NCI-H2227 treated with DMSO at 0.1 percent for 48 hours (cell line): ENCODE data around the gene CDK6.
"Not testable (repeated sequence)": the region's sequence is repeated elsewhere in the genome, so short reads cannot be mapped to it uniquely, and the experiment has no call there.

Experiments
- DNase-seq: peaks from one replicate; lab custom pipeline; 2025; lab: John Stamatoyannopoulos, UW

CDK6 gene

DNA sequence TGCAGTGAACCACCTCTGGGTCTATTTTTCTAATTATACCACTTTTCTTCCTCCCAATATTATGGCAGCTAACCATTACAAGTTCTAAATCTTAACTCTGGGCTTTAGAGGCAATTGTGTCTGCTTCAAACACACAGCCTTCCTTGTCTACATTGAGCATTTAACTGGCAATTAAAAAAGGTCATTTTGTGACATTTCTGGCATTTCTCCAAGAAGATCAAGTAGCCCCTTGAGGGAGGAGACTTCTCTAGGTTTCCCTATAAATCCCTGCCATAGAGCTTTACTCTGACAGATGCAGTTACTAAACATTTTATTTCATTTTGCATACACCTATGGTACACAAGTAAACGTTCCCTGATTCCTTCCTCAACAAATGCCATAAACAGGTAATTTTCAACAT lies 212.8 kb downstream of the CDK6 start:
- no peak for DNase-seq

DNA sequence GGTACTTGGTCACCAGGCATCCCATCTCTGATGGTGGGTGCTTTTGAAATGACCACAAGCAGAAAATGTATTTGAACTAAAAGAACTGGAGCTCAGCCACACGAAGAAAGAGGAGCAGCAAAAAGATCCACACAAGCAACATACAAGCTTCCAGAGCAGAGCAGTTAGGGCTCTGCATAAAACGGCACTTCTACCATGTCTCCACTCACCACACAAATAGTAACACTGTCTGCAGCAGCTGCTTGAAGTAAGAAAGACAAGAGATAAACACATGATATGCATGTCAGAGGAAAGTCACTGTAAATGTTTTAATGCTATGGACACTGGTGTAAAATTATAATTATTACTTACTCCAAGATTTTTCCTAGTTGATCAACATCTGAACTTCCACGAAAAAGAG lies 213.7 kb downstream of the CDK6 start:
- no peak for DNase-seq

DNA sequence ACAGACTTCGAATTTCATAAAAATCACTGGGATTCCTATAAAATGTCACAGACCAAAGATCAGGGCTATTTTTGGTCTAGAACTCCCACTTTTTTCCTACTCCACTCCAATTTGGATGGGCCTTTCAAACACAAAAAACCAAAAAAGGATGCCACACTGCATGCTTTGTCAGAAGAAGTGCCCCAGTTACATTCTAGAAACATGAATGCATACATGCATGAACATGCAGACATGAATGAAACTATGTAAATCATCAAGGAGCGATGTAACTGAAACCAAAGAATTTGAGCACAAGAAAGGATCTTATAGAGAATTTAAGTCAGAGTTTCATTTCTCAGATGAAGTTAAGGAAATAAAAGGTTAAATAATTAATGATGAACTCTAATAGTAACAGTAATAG lies 214.3 kb downstream of the CDK6 start:
- DNase-seq = no peak

DNA sequence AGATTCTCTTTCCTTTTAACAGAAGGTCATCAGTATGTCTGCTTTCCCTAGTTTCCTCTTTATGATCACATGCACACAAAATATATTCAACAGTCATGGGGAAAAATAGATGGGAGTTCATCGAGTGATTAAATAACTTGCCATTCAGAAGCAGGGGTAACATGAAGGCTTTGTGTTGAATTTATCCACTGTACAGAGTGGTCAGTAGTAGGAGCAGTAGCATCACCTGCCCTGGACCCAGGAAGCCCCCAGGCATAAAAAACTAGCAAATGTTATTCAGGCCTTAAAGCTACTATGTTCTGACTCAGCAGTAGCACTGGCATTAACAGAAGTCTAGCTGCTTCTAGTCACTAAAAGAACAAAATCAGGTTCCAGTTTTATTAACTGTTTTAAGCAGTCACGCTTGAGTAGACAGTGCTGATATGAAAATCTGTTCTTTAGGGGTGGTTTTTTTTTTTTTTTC lies 214.8 kb downstream of the CDK6 start:
- DNase-seq = no peak

DNA sequence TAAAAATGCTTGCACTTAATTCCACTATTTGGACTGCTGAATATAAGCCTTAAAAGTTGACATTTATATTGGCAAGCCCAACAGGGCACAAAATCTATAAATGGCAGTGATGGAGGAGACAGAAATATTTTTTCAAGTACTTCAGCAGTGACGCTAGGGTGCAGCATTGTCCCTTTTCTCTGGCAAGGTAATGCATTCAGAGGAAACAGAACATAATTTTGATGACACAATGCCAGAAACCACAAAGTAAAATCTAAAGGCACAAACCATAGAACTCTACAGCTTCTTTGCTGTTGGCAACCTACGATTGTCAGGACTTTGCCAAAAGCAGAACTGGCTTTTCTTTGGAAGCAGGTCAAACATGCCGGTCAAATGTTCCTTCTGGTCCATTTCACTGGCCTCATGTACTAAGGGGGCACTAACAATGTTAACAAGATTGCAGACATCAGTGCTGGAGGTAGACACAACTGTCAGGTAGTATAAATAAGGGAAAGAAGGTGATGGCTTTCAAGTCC lies 215.3 kb downstream of the CDK6 start:
- peak; percentile 77 for DNase-seq

DNA sequence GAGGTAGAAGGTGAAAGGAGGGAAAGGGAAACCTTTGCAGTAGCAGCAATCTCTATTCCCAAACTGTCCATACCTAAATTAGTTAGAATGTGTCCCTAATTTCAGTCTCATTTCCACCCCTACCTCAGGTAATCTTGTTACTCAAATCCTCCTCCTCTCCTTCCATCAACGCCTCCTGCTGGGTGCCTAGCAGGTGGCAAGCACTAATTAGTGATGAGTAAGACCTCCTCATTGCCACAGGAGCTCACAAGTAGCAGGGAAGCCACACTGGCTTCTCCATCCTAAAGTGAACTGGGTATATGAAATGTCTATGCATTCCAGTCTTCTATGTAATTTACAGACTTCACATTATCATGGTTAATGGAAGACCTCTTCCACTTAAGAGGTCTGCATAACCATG lies 220.5 kb downstream of the CDK6 start:
- DNase-seq = no peak

DNA sequence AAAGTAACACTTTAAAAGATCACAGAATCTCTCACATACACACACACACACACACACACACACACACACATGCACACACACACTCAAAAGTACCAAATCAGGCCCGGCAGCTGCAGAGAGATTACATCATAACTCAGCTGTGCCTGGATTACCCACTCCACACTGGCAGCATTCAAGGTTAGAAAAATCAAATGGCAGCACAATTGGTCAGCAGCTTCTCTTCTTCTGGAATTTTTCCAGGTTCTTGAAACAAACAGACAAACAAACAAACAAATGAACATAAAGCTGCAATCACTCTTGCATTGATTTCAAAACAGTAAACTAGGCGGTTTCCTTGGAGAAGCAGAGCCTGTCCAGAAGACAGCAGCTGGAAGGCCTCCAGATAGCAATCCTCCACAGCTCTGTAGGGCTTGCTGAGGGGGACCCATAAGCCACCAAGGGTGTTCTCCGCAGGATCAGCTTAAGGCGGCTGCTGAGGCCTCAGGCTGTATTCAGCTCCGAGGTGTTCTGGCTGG lies 221.7 kb downstream of the CDK6 start:
- no peak for DNase-seq

DNA sequence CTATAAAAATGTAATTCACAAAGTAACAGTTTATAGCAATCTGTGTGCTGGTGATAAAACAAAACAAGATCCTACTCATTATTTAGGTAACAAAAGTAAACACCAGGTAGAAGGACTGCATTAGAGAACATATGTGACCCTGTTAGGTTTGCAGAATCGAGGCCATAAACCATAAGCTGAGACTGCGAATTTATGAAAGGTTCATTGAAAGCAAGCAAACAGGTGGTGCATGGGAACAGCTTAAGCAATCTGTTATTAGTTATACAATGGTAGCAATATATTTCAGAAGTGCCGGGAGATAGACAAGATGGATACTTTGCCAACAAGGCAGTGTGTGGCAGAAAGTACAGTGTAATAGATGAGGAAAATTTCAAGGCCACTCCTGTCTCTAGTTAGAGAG lies 222.7 kb downstream of the CDK6 start:
- DNase-seq = no peak

DNA sequence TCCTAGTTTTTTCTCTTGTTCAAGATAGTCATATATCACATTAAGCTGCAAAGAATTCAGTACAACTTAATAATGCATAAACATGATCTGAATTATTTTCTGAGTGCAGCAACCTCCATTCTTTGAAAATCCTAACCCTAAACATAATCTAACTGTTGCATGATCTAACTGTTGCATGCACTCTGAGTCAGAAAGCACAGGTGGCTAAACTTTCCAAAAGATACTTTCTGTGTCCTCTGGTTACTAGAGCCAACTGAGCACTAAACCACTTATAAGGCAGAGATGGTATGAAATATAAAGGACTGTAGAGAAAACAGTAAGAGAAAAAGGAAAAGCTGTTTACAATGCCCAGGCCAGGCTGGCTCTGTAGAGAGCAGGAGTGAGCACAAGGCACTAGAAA lies 223.2 kb downstream of the CDK6 start:
- DNase-seq = no peak

DNA sequence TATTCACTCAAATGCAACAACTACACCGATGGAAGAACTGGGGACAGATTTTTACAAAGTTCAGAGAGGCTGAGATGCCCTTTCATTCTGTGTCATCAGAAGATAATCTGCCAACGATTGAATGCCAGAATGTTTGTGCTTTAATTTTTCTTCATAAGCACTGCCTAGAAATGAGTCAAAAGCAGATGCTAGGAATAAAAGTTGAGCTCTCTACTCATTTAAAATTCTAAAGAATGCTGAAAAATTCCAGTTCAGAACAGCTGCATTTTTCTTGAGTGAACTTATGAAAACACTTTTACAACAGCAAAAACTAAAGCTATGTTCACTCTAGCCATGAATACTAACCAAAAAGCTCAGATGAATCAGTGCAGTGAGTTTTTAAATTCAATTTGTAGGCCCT lies 223.9 kb downstream of the CDK6 start:
- DNase-seq = no peak

DNA sequence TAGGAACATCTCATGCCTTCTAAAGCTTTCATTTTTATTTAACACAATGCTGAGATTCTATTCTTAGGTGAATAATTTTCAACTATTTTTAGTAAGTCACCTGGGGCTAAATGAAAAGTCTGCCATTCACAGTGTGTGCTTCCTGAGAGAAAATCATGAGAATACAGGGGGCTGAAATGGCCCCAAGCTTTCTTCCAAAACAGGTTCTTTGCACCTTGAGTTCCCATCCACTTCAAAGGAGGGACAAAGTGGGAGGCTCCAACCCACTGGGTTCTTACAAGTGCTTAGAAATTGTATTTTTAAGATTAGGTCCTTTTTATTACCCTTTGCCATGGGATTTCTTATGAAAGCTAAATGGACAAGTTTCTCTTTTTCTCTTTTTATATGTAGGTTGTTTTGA lies 224.6 kb downstream of the CDK6 start:
- DNase-seq = no peak

DNA sequence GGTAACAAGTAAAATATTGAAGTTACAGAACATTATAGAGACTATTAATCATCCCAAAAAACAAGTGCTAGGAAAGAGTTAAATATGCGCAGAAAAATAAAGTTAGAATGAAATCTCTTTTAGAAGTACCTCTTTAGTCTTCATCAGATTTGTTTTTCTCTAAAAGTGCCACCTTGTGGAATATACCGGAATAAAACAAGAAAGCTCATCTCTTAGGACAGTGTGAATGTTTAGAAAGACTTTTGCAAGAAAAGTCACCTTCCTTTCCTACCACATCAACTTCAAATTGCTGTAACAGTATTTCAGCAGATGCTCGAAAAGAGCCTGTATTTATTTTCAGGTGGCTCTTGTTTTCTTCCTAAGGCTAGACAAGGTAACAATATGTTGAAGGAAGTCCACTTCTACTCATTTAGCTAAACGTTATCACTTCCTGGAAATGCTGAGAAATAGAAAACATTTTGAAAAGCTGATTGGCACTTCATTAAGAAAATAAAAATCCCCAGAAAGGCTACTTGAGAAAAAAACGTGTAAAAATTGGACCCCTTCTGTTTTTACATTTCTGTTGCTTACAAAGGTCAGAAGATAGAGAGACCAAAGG lies 226.4 kb downstream of the CDK6 start:
- peak; percentile 33 for DNase-seq

DNA sequence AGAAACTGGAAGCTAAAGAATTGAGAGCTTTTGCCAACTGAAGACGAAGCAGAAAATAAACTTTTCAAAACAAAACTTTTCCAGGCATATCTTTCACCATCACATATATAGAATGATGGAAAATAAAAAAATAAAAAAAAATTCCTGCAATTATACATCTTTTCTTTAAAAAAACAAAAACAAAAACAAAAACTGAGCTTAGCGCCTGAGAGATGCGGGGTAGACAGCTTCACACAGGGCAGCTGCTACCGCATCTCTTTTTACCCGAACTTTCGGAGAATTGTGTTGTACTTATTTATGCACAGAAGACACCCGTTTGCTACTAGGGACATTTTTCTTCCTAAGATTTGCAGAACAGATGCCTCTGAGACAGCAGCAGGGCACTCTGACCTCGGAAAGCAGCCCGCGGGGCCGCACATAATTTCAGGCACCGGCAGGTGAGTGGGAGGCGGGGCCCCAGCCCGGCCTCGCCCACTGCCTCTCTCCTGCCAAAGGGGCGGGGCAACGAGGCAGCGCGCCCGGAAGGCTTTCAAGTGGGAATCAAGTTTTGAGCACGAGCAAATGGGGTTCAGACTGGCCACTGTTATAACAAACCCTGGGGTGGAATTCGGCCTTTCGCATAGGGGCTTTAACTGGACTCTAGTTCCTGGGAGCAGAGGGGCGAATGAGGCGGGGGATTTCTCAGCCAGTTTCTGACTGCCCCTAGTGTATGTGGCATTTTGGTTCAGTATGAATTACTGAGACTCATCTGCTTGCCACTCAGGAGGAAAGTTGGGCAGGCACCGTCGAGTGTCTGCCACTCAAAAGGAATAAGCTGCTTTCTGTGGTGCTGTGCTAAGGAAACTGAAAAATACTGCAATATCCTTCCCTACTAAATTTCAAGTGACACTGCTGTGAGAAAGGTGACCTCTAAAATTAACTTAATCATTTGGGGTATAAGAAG lies 227.7 kb downstream of the CDK6 start:
- peak; percentile 45 for DNase-seq

DNA sequence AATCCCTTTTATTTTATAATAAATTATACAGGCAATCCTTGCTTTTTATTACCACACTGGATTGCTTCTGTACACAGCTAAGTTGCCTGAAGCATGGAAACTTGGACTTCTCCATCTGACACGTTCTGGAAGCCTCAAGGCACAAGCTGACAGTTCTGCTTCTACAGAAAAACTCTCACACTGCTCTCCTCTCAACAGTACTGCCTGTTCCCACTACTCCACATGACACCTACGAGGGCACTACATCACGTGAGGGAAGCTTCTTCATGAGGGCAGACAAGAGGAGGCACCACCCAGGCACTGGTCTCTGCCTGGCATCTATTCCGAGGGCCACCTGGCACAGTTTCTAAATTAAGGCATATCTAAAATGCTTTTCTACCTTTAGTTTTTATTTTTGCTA lies 229.4 kb downstream of the CDK6 start:
- no peak for DNase-seq

DNA sequence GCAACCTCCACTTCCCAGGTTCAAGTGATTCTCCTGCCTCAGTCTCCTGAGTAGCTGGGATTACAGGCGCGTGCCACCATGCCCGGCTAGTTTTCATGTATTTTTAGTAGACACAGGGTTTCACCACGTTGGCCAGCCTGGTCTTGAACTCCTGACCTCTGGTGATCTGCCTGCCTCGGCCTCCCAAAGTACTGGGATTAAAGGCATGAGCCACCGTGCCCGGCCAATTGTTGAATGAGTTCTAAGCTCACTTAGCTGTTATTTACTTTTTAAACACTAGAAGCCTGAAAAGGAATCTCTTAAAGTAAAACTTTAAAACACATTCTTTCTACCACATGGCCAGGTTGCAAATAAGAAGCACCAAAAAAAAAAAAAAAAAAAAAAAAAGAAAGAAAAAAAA lies 231.9 kb downstream of the CDK6 start:
- DNase-seq = not testable (repeated sequence)

DNA sequence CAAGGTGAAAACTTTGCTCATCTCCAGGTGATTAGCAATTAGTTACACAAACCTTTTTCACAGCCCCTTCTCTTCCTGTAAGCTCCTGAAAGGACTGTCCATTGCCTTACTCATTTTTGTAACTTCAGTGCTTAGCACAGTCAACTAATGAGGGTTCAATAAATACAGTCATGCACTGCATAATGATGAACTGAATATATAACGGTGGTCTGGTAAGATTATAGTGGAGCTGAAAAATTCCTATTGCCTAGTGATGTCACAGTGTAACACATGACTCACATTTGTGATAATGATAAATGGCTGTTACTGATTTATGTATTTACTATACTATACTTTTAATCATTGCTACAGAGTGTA lies 233.3 kb downstream of the CDK6 start:
- no peak for DNase-seq

DNA sequence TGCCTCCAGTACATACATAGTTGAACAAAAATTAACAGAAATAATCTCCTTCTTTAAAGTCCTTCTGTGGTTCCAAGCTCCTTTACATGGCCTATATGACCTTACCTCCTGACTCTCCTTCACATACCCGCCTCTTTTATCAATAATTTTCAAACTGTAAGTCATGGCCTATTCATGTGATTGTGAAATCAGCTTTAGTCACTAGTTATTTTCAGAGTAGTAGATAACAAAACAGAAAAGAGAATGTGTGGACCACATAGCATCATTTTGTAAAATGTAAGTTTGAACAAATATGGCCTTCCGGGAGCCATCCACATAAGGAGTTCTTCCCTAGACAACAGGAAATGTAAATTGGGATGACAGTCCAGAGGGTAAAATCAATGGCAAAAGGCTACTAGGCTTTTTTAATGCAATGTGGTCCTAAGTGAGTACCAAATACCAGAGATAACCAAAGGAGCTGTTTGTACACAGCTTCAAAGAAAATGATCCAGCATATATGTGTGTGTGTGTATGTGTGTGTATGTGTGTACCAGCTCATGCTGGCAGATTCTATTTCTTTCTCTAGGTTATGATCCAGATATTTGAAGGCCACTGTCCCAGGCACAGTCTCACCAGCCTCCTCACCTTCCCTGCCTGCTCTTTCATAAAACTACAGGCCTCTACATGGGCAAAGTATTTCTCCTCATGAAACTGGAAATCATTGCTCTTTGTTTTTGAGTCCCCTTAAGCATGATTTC lies 233.9 kb downstream of the CDK6 start:
- DNase-seq = no peak

DNA sequence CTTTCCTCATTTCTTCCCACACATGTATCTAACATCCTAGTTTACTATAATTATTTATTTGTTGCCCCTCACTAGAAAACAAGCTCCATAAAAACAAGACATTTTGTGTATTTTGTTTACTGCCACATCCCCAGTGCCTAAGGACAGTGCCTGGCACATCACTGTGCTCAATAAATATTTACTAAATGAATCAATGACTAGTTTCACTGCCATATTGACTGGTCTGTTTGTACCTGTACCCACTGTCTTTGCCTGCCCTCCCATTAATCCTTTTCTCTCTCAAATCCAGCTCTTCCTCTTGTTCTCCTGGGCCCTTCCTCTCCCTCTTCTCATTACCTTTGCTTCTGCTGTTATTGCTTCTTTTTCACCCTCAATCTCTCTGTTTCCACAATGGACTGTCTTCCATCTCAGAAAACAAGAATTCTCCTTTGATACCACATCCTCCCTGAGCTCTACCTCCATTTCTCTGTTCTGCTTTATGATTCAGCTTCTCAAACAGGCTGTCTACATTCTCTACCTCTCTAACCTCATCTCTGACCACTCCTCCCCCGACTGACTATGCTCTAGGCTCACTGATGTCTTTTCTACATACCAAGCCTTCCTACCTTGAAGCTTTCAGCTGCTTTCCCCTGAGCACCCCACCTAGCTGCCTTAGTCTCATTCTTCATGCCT lies 237.9 kb downstream of the CDK6 start:
- no peak for DNase-seq

DNA sequence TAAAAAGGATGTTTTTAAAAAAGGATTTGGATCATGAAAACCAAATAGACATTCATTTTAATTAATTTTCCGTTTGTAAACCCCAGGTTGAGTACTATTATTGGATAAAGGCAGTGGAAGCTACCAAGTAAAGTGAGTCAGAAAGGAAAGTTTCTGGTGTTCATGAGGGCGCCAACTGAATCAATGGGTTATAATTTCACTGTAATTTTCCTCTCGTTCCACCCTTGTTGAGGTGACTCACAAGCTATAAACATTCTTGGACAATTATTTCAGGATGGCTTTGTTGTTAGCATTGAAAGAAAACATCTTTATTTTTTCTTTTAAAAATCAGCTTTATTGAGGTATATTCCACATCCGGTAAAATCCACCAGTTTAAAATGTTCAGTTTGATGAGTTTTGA lies 241.1 kb downstream of the CDK6 start:
- DNase-seq = no peak

DNA sequence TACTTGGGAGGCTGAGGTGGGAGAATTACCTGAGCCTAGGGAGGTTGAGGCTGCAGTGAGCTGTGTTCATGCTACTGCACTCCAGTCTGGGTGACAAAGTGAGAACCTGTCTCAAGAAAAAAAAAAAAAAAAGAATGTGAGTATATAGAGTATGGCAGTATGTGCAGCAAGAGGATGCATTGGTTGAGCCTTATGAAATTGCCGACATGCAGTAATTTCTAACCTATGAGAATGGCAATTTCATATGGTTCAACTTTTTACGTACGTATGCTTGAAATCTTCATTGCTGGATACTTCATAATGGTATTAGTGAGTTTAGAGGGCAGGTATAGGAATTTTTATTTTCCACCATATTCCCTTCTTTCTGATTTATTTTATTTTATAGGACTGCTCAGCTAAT lies 241.6 kb downstream of the CDK6 start:
- DNase-seq = no peak

DNA sequence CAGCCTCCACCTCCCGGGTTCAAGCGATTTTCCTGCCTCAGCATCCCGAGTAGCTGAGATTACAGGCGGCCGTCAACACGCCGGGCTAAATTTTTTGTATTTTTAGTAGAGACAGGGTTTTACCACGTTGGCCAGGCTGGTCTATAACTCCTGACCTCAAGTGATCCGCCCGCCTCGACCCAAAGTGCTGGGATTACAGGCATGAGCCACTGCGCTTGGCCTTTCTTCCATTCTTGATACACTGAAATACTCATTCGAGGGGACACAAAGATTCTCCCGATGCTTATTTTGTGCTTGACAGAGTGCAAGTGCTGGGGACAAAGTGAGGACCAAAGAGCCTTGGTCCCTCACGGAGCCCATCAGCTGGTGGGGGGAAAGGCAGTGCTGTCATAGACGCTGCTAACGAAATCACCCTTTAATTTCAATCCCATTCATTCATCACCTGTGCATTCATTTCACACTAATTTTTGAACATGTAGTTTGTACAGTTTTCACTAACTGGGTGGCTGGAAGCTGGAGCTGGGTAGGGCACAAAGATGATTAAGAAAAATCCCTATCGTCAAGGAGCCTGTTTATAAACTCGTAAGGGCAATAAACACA lies 245.6 kb downstream of the CDK6 start:
- no peak for DNase-seq

DNA sequence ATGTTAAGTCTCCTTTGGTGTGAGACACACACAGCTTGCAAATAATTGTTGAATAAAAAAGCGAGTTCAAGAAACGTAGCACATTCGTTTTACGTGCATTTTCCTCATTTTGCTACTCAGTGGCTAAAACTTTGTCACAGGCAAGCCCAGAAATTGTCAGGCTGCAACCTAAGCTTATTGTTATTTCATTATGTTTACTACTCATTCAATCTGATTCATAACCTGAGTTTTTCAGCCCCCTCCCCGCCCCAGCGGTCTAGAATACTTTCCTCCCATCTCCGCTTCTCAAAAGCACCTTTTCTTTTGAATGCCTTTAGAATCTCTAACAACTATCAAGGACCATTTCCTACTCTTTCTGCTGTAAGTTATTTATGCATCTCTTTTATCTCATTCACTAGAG lies 247.3 kb downstream of the CDK6 start:
- no peak for DNase-seq
